Progenitor cell of endocrine pancreas (in vitro differentiated cells): ENCODE results near the gene TAAR2. TPM values are rescaled to one million over a fixed set of nuclear protein-coding genes. Genes with fewer than 3 reads are reported as not detected.

Experiments
- DNase-seq: peaks from one replicate; pipeline ENCODE4 v3.0.0; 2021; ENCODE audit warnings: low spot score; ENCODE audit not compliant: unreplicated experiment
- H3K27ac Mint-ChIP-seq: 2 replicates; pipeline ENCODE4 v1.8.0; 2021; ENCODE audit warnings: mild to moderate bottlenecking, moderate library complexity, mixed read lengths
- H3K27me3 Mint-ChIP-seq: 2 replicates; pipeline ENCODE4 v1.8.0; 2021; ENCODE audit warnings: mixed read lengths
- H3K36me3 Mint-ChIP-seq: 2 replicates; pipeline ENCODE4 v1.8.0; 2022; ENCODE audit warnings: mixed read lengths; ENCODE audit not compliant: insufficient read depth
- H3K4me1 Mint-ChIP-seq: 2 replicates; pipeline ENCODE4 v1.8.0; 2021; ENCODE audit warnings: low read depth, mixed read lengths
- H3K4me3 Mint-ChIP-seq: 2 replicates; pipeline ENCODE4 v1.8.0; 2021; ENCODE audit warnings: low read depth, mild to moderate bottlenecking, moderate library complexity, mixed read lengths
- H3K9me3 Mint-ChIP-seq: 2 replicates; pipeline ENCODE4 v1.8.0; 2021; ENCODE audit warnings: low read depth, mixed read lengths
- CTCF ChIP-seq: fragments of 200-600 bp; sonication (generic); IDR thresholded peaks from one replicate; pipeline ENCODE4 v1.5.0; 2021; ENCODE audit warnings: antibody characterized with exemption, mild to moderate bottlenecking; ENCODE audit not compliant: unreplicated experiment
- total RNA-seq: library from RNA; stranded (reverse); gene quantifications from 2 replicates; pipeline ENCODE4 v1.2.1, GENCODE V29; 2021

TAAR2 gene
- total RNA-seq, 1 donor from 2014 or later = not detected

- DNase-seq = no peak
- no peaks in the 10 kb centered on the region for H3K36me3 Mint-ChIP-seq
- no peak overlapping the region for H3K27ac Mint-ChIP-seq
- no peaks in the 10 kb centered on the region for H3K9me3 Mint-ChIP-seq
- peaks cover 2% of the 10 kb centered on the region for H3K4me1 Mint-ChIP-seq
- TF ChIP-seq CTCF = no peak
- peaks cover 17% of the 10 kb centered on the region for H3K27me3 Mint-ChIP-seq
- H3K4me3 Mint-ChIP-seq = no peak overlapping the region
Observed at GRCh38 chr6:132596201-132596600, 27.9 kb downstream of the TAAR2 start.

GRCh38 chr6:132592855-132593254 lies 31.2 kb downstream of the TAAR2 start:
- H3K4me3 Mint-ChIP-seq = no peak overlapping the region

GRCh38 chr6:132590362-132590761 lies 33.7 kb downstream of the TAAR2 start:
- Mint-ChIP-seq H3K4me1 (no peaks in the 10 kb centered on the region), H3K27ac (no peak overlapping the region), H3K9me3 (no peaks in the 10 kb centered on the region), H3K36me3 (no peaks in the 10 kb centered on the region), H3K27me3 (peaks cover 42% of the 10 kb centered on the region), H3K4me3 (no peak overlapping the region)
- TF ChIP-seq CTCF = no peak
- no peak for DNase-seq

More at GRCh38 chr6:132592855-132593254, 31.2 kb downstream of the TAAR2 start:
- no peak overlapping the region for H3K27ac Mint-ChIP-seq
- DNase-seq = no peak
- H3K9me3 Mint-ChIP-seq = no peaks in the 10 kb centered on the region
- no peak for TF ChIP-seq CTCF
- peaks cover 36% of the 10 kb centered on the region for H3K27me3 Mint-ChIP-seq
- H3K4me1 Mint-ChIP-seq = no peaks in the 10 kb centered on the region
- H3K36me3 Mint-ChIP-seq = no peaks in the 10 kb centered on the region

- TF ChIP-seq CTCF = no peak
- Mint-ChIP-seq H3K9me3 (no peaks in the 10 kb centered on the region), H3K27ac (no peak within 1 kb of the TSS), H3K4me1 (no peaks in the 10 kb centered on the region), H3K4me3 (no peak within 1 kb of the TSS), H3K36me3 (no peaks in the 10 kb centered on the region), H3K27me3 (peaks cover 43% of the 10 kb centered on the region)
- no peak for DNase-seq
Observed at GRCh38 chr6:132589454-132589853, 34.6 kb downstream of the TAAR2 start, which contains the start of gene TAAR5. TAAR5 (minus strand) TSS chr6:132589741; CDS start chr6:132589686, 55 bp downstream.

- Mint-ChIP-seq H3K36me3 (no peaks in the 10 kb centered on the region), H3K9me3 (no peaks in the 10 kb centered on the region), H3K27ac (no peak overlapping the region), H3K27me3 (peaks cover 45% of the 10 kb centered on the region), H3K4me1 (no peaks in the 10 kb centered on the region), H3K4me3 (no peak overlapping the region)
- no peak for TF ChIP-seq CTCF
- no peak for DNase-seq
Observed at GRCh38 chr6:132587424-132587823, 36.7 kb downstream of the TAAR2 start.
